Measurements from ENCODE around the gene NHERF2.

Gene NHERF2

GRCh38 chr16:2079311-2079800, 52.7 kb downstream of the NHERF2 start:
- no peak for DNase-seq

GRCh38 chr16:2079991-2080390, 53.3 kb downstream of the NHERF2 start:
- DNase-seq: no peak

DNA sequence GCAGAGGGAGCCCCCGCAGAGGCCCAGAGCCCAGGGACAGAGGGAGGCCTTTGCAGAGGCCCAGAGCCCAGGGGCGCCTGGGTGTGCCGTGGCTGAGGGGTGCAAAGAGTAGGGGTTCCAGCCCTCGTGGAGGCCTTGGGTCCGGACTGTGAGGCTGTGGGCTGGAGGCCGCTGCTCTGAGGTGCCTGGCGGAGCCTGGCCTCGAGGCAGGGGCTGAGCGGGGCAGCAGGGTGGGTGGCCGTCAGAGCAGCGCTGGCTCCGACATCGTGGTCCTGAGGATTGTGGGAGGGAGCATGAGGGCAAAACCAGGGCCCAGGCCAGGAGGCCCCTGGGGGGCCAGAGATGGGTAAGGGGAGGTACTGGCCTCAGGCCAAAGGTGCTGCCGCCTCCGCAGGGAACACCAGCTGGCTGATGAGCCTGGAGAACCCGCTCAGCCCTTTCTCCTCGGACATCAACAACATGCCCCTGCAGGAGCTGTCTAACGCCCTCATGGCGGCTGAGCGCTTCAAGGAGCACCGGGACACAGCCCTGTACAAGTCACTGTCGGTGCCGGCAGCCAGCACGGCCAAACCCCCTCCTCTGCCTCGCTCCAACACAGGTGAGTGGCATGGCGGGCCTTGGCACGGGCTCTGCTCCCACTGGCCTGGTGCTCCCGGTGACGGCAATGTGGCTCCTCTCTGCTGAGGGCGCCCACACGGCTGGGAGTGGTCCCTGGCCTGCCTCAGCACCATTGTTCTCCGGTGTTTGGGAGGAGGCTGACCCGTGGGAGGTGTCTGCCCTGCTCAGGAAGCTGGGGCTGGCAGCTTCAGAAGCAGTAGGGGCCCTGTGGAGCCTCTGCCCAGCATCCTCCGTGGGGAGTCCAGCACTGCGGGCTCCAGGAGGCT, 54.7 kb downstream of the NHERF2 start:
- DNase-seq: no peak

DNA sequence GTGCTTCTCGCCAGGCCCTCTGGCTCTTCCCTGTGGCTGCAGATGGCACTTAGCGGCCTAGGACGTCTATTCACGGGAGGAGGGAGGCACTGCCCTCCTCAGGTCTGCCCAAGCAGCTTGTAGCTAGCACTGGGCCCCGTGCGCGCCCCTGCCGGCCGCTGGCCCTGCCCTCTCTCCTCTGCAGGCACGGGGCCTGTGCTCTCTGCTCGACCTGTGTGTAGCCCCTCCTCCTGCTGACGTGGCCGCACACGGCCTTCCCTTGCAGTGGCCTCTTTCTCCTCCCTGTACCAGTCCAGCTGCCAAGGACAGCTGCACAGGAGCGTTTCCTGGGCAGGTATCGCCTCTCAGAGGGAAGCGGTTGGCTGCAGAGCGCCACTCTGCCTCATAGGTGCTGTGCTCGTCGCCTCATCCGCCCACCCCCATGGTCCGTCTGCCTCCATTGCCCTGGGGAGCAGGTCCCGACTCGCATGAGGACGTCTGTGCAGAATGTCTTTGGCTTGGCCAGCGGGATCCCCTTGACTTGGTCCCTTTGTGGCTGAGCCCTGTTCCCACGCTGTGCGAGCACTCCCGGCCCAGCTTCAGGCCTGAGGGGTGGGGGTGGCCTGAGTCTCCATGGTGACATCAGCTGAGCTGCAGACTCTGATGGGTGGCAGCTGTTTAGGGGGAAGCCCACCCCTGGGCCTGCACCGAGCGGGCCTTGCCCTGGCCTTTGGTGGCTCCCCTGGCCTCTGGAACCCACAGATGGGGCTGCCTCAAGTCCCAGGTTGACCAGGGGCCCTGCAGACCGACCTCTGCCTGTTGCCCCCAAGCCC, 55.7 kb downstream of the NHERF2 start:
- DNase-seq: no peak

GRCh38 chr16:2082983-2083364, 56.3 kb downstream of the NHERF2 start:
- DNase-seq: no peak

DNA sequence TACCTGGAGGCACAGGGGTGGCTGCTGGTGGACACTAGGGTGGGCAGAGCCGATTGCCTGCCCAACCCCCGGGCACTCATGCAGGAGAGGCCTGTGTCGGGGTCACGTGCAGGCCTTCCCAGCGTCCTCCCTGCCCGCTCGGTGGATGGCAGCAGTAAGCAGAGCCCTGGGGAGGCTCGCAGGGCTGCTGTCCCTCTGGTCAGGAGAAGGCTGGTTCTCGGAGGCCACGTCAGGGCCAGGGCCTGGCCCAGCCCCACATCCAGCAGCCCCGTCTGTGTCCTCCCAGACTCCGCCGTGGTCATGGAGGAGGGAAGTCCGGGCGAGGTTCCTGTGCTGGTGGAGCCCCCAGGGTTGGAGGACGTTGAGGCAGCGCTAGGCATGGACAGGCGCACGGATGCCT, 56.7 kb downstream of the NHERF2 start:
- DNase-seq: no peak

GRCh38 chr16:2083876-2084780, 57.4 kb downstream of the NHERF2 start:
- no peak for DNase-seq

DNA sequence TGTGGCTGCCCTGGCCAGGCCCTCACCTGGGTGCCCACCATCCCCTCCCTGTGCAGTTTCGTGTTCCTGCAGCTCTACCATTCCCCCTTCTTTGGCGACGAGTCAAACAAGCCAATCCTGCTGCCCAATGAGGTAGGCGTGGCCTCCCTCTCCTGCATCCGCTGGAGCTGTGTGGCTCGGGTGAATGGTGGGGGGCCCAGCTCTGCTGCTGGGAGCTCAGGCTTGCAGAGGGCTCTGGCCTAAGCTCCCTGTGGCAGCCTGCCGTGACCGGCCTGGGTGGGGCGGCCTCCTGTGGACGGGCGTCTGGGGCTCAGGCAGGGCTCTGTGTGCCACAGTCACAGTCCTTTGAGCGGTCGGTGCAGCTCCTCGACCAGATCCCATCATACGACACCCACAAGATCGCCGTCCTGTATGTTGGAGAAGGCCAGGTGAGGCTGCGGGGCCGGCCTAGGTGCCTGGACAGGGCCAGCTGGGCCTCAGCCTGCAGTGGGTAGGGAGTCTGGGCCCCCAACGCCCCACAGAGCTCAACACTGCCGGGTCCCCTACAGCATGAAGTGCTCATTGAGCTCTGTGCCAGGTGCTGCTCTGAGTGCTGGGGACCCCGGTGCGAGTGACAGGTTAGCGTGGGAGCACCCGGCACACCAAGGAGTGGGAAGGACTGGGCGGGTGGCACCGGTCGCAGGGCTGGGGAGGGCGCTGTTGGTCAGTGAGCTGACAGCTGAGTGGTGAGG, 58.4 kb downstream of the NHERF2 start:
- no peak for DNase-seq

- DNase-seq: no peak
These were observed 59.0 kb downstream of the NHERF2 start for GRCh38 chr16:2085669-2086068.

DNA sequence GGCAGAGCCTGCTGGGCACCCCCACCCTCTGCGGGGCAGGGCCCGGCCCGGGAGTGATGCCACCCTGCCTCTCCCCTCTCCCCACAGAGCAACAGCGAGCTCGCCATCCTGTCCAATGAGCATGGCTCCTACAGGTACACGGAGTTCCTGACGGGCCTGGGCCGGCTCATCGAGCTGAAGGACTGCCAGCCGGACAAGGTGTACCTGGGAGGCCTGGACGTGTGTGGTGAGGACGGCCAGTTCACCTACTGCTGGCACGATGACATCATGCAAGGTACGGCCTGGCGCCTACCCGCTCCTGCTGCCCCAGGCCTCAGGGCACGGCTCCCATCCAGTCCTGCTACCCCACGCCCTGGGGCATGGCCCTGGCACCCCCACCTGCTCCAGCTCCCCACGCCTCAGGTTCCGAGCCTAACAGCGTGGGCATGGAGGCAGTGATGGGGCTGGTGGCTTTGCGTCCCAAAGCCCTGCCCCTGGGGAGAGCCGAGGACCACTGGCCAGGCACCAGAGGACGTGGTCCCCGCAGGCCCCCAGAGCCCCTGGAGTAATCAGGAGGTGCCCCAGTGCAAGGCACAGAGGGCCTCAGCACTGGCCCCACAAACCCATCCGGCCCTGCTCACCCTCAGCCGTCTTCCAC, 59.5 kb downstream of the NHERF2 start:
- no peak for DNase-seq

- no peak for DNase-seq
These were observed 60.4 kb downstream of the NHERF2 start for GRCh38 chr16:2086812-2087747.

DNA sequence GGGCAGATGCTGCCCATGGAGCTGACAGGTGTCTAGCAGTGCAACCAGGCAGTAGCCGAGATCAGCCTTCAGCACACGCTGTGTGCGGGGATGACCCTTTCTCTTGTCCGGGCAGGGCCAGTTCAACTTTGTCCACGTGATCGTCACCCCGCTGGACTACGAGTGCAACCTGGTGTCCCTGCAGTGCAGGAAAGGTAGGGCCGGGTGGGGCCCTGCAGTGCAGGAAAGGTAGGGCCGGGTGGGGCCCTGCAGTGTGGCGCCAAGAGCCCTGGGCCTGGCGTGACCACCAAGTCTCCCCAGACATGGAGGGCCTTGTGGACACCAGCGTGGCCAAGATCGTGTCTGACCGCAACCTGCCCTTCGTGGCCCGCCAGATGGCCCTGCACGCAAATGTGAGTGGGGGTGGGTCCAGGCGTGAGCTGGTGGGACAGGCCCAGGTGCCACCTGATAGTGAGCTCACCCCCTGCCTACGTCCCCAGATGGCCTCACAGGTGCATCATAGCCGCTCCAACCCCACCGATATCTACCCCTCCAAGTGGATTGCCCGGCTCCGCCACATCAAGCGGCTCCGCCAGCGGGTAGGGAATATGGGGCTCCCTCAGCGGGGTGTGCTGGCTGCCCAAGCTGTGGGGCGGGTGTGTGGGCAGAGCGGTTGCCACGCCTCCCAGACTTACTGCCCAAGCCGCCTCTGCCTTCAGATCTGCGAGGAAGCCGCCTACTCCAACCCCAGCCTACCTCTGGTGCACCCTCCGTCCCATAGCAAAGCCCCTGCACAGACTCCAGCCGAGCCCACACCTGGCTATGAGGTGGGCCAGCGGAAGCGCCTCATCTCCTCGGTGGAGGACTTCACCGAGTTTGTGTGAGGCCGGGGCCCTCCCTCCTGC, 61.3 kb downstream of the NHERF2 start:
- DNase-seq: peak in 1 of 56 donors; percentile 28

All from amygdala (tissue), 56 donors.